Kasumi-1 (cell line): ENCODE results near the gene GMDS.

ENCODE experiments used
- DNase-seq, 2 experiments: peaks; one replicate each; lab custom pipeline; 2025; lab: John Stamatoyannopoulos, UW

The GMDS gene

GRCh38 chr6:1800845-1801244 lies 444.6 kb downstream of the GMDS start:
- no peak for DNase-seq

GRCh38 chr6:1798965-1799325 lies 446.5 kb downstream of the GMDS start:
- DNase-seq = no peak

DNA sequence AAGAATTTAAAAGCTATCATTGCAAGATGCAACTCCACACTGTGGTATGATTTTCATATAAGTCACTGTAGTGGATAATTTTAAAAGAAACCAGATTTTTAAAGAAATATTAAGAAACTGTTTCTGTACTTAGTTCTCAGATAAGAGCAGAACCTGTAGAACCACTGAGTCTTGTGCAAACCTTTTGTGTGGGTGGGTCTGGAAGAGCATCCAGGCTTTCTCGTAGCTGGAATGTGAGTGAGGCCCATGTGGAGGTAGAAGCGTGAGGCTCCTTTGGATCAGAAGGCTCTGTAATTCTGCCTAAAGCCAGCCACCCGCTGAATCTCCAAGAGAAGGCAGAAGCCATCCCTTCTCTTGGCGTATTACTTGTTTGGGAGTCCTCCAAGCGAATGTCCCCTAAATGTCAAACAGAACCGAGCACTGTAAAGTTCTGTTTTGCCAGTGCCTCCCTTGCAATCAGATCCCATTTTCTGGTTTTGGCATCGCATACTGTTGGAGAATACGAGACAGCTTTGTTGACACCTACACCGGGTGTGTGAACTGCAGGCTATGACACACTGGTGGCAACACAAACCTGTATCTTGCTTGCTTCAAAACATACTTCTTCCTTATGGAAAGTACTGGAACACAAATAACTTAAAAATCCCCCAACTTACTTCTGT lies 447.0 kb downstream of the GMDS start:
- DNase-seq = no peak

- DNase-seq = no peak
Measured at GRCh38 chr6:1797801-1798200, 447.6 kb downstream of the GMDS start.

DNA sequence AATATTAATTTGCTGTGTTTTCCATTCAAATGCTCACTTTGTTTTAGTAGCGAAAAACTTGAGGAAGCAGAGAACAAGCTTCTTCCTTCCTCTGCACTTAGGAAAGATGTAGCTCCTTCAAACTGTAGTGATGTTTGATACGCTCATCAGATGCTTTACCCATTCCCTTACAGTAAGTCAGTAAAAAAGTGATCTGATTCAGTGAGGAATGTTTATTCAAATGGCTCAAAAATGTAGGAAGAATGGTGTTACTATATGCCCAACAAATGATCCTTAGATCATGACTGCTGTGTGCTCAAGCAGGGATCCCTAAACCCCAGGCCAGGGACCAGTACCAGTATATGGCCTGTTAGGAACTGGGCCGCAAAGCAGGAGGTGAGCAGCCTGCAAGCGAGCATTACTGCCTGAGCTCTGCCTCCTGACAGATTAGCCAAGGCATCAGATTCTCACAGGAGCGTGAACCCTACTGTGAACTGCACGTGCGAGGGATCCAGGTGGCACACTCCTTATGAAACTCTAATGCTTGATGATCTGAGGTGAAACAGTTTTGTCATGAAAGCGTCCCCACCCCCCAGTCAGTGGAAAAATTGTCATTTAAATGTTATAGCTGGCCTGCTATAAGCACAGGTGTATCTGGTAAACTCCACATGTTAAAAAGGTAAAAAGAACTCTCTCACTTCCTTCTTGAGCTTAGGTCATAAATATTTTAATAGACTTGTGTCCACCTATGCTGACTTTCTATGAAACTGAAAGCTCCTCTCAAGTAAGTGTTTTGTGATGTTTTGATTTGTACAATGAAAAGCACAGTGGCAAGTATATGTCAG lies 448.5 kb downstream of the GMDS start:
- no peak for DNase-seq

DNA sequence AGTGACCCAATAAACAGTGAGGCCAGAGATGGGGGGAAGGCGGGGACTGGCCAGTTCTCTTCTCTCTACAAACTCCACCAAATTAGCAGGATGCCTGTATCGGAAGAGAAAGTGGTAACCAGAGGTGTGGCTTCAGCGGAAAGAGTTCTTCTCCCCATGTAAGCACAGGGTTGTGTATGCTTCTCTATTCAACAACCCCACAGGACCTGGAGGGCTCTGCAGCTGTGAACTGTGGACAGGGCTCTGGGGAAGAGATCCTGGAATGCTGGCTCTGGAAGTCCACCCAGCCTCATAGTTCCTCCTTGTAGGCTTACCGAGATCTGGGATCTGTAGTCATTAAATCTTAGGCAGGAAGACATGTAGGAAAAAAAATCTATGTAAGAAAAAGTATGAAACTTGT lies 449.5 kb downstream of the GMDS start:
- no peak for DNase-seq

DNA sequence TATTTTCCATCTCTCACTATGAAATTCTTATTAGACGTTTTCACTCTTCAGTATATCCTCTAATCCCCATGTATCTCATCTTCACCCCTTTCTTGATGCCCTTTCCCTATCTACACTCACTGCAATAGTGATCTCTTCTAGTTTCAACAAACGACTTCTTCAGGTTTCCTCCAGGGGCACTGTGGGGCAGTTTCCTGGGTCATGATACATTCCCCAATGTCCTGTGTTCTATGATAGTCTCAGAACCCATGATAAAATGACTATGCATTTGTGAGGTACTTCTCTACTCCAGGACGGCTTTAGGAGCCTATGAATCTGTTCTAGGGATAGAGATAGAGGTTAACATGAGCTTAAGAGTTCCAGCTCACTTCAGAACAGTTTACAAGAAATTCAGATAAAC lies 452.4 kb downstream of the GMDS start:
- DNase-seq = peak; percentile 42 to 54

DNA sequence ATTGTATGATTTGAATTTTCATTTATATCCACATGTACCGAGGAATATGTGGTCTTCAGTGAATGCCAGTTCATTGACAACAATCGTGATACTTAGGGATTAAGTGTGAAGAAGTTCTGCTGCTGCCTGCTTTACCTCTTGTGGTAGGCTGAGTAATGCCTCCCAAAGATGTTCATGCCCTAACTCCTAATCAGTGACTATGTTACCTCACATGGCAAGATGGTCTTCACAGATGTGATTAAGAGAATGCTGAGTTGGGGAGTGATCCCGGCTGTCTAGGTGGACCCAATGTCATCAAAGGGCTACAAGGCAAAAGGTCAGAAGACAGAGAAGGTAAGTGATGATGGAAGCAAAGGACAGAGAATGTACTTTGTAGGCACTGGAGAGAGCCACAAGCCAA lies 454.7 kb downstream of the GMDS start:
- DNase-seq = no peak

GRCh38 chr6:1789092-1789491 lies 456.3 kb downstream of the GMDS start:
- DNase-seq = no peak

GRCh38 chr6:1787894-1788293 lies 457.5 kb downstream of the GMDS start:
- no peak for DNase-seq

DNA sequence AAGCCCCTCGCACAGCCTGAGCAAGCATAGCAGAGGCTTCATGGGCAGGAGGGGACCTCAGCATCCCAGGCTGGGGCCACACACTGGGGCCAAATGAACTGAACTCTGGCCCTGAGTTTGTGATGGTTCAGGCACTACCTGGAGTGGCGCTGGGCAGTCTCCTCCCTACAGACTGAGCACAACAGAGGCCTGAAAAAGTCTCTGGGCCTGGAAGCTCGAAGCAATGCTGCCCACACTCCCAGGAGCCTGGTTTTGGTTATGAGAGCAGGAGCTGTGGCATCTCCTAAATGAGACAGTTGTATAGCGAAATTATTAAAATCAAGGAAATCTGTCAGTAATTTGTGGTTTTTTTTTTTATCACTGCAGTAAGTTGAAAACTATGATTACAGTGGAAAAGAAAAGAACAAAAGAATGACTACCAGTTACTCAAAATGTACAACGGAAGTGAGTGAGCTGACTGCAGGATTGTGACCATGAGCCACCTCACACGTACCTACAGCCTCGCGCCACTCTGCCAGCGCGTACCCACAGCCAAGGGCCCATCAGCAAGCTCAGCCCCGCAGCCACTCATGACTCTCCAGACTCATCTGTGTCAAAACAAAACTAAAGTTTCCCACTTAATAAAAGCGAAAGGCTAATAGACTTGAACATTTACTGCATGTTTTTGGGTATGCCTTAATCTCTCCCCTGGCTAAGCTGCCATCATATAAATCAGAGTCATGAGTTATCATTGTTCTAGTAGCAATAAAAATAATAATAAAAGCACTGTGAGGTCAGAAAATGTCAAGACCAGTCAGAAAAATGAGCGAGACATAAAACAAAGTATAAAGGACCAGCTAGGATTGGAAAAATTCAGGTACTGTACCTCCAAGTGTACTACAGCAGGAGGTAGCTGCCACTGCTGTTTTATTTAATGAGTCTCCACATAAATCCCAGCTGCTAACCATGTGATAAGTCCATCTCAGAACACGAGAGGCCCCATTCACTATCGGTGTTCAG lies 458.7 kb downstream of the GMDS start:
- no peak for DNase-seq

GRCh38 chr6:1784422-1784884 lies 461.0 kb downstream of the GMDS start:
- no peak for DNase-seq

DNA sequence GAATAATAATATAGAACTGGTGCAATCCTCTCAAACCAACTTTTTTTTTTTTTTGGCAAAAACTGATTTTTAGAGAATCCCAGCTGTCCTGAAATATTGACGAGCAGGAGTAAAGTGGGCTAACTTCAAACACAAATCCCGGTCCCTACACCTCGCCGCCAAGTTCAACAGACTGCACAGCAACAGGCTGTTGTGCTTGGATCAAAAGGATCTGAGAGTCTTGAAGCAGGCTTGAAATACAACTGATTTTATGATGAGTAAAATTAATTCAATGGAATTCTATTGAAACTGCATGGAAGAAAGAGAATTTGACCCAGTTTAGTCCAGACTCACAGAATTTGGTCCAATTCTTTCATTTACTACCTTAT lies 463.6 kb downstream of the GMDS start:
- DNase-seq = no peak

GRCh38 chr6:1781152-1781816 lies 464.1 kb downstream of the GMDS start:
- DNase-seq = no peak

DNA sequence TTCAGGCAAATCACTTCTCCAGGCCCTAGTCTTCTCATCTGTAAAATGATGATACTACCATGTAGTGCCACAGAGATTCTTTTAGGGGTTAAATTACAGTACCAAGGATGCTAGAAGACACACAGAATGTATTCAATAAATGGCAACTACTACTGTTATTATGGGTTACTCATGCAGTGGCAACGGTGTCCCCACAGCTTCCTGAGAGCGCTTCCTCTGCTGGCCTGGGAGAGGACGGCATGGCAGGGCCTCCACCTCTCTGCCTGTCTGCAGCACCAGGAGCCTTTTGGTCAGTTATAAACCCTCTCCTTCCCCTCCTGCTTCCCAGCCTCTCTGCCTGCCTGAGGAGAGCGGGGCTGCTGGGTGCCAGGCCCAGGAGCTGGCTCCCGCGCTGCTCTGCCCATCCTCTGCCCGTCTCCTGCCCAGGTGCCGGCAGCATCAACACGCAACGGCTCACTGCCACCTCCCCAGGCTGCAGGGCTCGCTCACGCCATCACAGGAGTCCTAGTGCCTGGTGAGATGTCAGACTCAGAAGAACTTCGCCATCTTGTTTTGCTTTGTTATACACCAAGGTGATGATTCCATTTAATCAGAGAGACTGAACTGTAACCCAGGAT lies 465.0 kb downstream of the GMDS start:
- DNase-seq = peak; percentile 4 to 6

DNA sequence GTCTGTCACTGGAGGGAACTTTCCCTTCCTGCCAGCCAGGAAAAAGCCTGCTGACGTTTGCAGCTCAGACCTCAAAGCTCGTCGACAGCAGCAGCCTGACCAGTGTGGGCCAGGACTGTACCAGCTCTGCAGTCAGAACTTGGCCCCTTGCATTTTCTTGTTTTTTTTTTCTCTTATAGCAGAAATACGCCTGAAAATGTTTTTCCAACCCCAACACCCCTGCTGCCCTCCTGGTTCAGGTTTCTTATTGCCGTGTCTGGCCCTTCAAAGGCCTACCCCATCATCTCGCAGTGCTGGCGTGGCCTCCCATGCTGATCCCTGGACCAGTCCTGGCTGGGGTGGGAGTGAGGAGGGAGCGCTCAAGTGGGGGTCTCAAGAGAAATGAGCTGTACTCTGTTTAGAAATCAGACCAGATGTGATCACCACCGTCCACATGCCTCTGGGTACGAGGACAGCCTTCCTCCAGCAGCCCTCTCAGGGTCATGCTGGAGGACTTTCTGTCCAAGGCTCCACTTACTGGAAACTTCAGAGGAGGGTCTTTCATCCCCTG lies 466.6 kb downstream of the GMDS start:
- no peak for DNase-seq

- no peak for DNase-seq
Measured at GRCh38 chr6:1777921-1778685, 467.3 kb downstream of the GMDS start.

DNA sequence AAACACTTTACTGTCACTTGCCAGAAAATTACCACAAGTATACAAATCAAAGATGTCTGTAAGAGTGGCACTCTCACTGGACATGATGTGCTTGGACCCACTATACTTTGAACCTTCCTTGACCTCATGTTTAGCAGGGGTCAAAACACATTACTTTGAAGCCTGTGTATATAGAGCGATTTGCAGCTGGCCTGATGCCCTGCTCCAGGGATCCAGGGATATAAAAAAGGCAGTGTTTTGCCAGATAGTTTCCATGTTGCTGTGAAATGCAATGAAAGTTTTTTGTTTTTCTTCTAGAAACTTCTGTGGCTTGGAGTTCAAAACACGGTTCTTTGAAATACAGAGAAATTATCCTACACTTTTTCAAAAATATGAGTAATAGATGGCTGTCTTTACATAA lies 470.0 kb downstream of the GMDS start:
- no peak for DNase-seq

- DNase-seq = no peak
Measured at GRCh38 chr6:1774226-1774915, 471.0 kb downstream of the GMDS start.

DNA sequence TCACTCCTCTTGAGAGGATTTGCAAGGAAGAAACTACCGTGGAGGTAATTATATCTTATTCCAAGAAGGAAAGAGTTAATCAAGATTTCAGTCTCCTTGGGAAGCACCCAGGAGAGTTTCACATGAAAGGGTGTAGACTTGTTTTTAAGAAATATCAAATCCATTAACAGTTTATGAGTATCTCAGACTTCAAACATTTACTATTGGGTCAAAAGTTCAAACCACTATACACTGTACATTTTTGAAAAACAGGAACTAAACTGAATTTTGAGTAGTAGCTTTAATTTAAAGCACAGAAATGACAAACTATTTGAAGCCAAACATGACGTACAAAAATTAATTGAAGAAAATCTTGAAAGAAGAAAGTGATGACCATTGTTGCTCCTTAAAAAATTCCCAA lies 471.7 kb downstream of the GMDS start:
- DNase-seq = peak; percentile 12 to 18
